Inferior parietal cortex (tissue), 1 donor: ENCODE results near the gene KRT39.
"Not testable (repeated sequence)": the region's sequence is repeated elsewhere in the genome, so short reads cannot be mapped to it uniquely, and the experiment has no call there.

Experiments used
- DNase-seq: peaks from one replicate; pipeline ENCODE4 v3.0.0-alpha.2; 2016; ENCODE audit errors: extremely low spot score

The KRT39 gene

GRCh38 chr17:40940266-40940665, 26.5 kb downstream of the KRT39 start:
- no peak for DNase-seq

GRCh38 chr17:40938981-40939380, 27.8 kb downstream of the KRT39 start:
- no peak for DNase-seq

- no peak for DNase-seq
Measured at GRCh38 chr17:40937384-40937819, 29.3 kb downstream of the KRT39 start, which contains the start of gene KRT23. TSS of gene KRT23 (minus strand) at chr17:40937646. CDS start at chr17:40936603, 1,043 bp downstream.

- DNase-seq: no peak
Measured at GRCh38 chr17:40936976-40937375, 29.8 kb downstream of the KRT39 start.

GRCh38 chr17:40936437-40936971, 30.2 kb downstream of the KRT39 start:
- DNase-seq: no peak

- DNase-seq: no peak
Measured at GRCh38 chr17:40935624-40936023, 31.1 kb downstream of the KRT39 start.

GRCh38 chr17:40932608-40933007, 34.1 kb downstream of the KRT39 start:
- no peak for DNase-seq

- DNase-seq: no peak
Measured at GRCh38 chr17:40931311-40931710, 35.4 kb downstream of the KRT39 start.

- no peak for DNase-seq
Measured at GRCh38 chr17:40926341-40926740, 40.4 kb downstream of the KRT39 start.

GRCh38 chr17:40922239-40922638, 44.5 kb downstream of the KRT39 start:
- DNase-seq: peak; percentile 44

- no peak for DNase-seq
Measured at GRCh38 chr17:40921026-40921425, 45.7 kb downstream of the KRT39 start.

GRCh38 chr17:40917116-40917515, 49.6 kb downstream of the KRT39 start:
- DNase-seq: not testable (repeated sequence)

GRCh38 chr17:40916366-40916765, 50.4 kb downstream of the KRT39 start:
- DNase-seq: no peak

GRCh38 chr17:40915721-40916256, 51.0 kb downstream of the KRT39 start:
- no peak for DNase-seq

- DNase-seq: no peak
Measured at GRCh38 chr17:40915199-40915661, 51.5 kb downstream of the KRT39 start.

- no peak for DNase-seq
Measured at GRCh38 chr17:40914075-40914855, 52.5 kb downstream of the KRT39 start.

- DNase-seq: no peak
Measured at GRCh38 chr17:40912486-40913210, 54.1 kb downstream of the KRT39 start.

- DNase-seq: peak; percentile 54
Measured at GRCh38 chr17:40910441-40910841, 56.3 kb downstream of the KRT39 start.

GRCh38 chr17:40909755-40910154, 57.0 kb downstream of the KRT39 start:
- no peak for DNase-seq

GRCh38 chr17:40909351-40909750, 57.4 kb downstream of the KRT39 start:
- DNase-seq: peak; percentile 89
